ENCODE data around the gene TAX1BP1.
"Not testable (repeated sequence)": the region's sequence is repeated elsewhere in the genome, so short reads cannot be mapped to it uniquely, and the experiment has no call there.

The TAX1BP1 gene

DNA sequence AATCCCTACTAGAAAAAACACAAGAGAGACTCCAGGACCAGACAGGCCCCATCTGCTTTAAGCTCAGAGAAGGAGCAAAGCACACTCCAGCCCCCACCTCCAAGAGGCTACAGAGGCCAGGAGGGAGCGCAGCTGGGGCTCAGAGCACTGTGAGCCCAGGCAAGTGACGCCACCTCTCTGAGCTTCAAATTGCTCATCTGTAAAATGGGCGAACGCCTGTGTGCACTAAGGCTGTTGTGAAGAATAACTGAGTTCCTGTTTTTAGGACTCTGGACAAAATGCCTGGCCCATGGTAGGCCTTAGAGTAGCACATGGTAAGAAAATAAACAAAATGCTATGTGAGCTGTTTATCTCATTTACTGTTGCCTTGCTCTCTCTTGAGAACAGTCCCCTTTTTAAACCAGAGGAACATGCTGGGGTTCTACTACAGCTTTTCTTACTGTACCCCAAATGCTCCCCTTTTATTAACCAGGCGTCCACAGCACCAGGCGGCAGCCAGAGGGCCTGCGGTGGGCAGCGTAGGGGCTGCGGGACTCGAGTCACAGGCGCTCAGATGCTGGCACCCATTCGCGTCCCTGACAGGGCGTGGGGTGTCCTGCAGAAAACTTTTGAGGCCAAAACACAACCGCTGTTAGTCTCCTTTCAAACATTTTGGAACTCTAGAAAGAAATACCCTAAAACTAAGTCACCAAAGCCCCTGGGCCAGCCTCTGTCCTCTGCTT is 103.8 kb downstream of the TAX1BP1 start:
- DNase-seq (ENCODE audit: low read depth in 2 of 2) = no peak

DNA sequence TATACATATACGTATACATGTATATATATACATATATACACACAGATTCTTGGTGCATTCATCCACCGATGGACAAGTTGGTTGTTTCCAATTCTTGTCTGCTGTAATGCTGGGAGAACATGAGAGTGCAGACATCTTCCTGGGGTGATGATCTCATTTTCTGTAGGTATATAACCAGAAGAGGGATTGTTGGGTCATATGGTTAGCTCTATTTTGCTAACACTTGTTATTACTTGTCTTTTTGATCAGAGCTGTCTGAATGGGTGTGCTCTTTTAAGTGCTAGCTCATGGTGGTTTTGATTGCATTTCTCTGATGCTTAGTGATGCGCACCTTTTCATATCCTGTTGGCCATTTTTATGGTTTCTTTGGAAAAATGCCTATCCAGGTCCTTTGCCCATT is 106.4 kb downstream of the TAX1BP1 start:
- DNase-seq (ENCODE audit: low read depth in 2 of 2) = no peak

DNA sequence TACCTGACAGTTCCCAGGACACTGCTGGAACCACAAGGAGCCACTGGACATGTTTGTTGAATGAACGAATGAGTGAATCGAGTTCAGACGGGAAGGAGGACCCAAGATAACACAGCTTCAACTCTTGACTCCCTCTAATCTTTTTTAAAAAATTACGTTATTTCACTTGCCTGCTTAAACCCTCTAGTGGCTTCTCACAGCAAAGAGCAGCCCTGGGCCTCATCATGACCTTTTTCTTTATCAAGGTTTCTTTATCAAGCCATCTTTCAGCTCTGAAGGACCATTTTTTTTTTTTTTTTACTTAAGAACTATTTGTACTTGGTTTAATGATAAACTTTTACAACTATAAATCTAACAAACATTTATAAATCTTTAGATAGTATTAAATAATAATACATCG is 110.6 kb downstream of the TAX1BP1 start:
- DNase-seq (ENCODE audit: low read depth in 2 of 2) = no peak

DNA sequence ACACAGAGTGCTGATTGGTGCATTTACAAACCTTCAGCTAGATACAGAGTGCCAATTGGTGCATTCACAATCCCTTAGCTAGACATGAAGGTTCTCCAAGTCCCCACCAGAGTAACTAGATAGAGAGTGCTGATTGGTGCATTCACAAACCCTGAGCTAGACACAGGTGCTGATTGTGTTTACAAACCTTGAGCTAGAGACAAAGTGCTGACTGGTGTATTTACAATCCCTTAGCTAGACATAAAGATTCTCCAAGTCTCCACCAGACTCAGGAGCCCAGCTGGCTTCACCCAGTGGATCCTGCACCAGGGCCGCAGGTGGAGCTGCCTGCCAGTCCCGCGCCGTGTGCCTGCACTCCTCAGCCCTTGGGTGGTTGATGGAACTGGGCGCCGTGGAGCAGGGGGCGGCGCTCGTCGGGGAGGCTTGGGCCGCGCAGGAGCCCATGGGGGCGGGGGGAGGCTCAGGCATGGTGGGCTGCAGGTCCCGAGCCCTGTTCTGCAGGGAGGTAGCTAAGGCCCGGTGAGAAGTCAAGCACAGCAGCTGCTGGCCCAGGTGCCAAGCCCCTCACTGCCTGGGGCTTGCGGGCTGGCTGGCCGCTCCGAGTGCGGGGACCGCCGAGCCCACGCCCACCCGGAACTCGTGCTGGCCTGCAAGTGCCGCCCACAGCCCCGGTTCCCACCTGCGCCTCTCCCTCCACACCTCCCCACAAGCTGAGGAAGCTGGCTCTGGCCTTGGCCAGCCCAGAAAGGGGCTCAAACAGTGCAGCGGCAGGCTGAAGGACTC is 116.9 kb downstream of the TAX1BP1 start:
- not testable (repeated sequence) for DNase-seq (ENCODE audit: low read depth in 2 of 2)

DNA sequence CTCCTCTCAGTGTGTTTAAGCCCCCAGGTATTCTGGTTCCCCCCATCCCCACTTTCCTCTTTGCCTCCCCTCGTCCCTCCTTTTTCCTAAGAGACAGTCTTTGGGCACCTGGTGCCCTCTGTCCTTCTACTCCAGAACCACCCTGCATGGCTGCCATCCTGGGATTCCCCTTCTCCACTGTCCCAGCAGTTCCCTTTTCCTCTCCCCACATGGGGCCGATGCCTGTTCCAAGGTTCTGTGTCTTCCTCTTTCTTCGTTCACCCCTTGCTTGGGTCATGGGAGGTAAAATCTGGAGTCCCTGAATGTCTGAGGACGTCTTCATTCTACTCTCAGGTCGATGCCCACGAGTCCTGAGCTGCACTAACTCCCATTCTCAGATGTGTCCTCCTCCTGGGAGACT is 120.8 kb downstream of the TAX1BP1 start:
- DNase-seq (ENCODE audit: low read depth in 2 of 2) = no peak

DNA sequence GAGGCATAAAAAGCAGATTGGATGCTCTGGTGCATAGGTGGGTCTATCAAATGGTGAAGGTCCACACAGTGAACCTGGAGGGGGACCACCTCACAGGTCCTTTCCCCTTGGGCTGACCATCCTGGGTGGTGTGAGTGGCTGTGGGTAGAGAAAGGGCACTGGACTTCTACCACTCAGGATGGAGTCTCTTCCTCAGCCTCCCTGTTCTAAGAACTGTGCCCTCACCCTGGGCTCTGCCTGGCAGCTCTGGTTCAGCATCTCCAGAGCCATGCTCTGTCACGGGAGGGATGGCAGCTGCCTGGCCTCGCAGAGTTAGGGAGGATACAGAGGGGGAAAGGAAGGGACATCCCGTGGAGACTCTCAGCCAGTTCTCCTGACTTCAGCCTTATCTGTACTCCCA is 121.8 kb downstream of the TAX1BP1 start:
- DNase-seq (ENCODE audit: low read depth in 2 of 2) = no peak

DNA sequence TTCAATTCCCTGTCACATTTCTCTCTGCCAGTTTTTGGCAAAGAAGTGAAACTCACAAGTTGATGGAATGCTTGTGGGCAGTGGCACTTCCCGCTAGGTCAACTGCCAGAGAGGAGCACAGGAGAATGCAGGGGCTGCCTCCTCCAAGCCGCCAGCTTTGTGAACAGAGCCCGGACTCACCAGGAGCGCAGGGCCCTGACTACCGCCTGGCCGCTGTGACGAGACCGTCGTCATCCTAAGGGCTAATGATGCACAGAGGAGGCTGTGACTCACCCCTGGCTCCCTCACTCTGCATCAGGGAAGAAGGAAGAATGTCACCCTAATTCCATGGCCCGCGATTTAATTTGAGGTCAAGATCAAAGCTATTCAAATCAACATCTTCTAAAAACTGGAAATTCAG is 123.9 kb downstream of the TAX1BP1 start:
- no peak for DNase-seq (ENCODE audit: low read depth in 2 of 2)

DNA sequence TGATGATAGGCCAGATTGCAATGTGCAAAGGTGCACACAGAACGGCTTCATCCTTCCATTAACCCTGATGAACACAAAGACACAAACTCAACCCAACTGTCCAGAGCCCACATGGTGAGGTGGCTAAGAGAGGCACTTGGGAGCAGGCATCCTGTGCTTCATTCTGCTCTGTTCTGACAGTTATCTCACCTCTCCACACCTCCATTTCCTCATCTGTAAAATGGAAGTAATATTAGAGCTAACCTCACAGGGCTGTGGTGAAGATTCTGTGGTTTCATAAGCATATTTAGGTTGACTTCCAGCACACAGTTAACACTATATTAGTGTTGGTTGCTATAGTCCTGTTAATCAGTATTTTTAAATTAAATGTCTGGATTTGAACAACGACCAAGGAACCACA is 126.3 kb downstream of the TAX1BP1 start:
- DNase-seq (ENCODE audit: low read depth in 2 of 2) = no peak

DNA sequence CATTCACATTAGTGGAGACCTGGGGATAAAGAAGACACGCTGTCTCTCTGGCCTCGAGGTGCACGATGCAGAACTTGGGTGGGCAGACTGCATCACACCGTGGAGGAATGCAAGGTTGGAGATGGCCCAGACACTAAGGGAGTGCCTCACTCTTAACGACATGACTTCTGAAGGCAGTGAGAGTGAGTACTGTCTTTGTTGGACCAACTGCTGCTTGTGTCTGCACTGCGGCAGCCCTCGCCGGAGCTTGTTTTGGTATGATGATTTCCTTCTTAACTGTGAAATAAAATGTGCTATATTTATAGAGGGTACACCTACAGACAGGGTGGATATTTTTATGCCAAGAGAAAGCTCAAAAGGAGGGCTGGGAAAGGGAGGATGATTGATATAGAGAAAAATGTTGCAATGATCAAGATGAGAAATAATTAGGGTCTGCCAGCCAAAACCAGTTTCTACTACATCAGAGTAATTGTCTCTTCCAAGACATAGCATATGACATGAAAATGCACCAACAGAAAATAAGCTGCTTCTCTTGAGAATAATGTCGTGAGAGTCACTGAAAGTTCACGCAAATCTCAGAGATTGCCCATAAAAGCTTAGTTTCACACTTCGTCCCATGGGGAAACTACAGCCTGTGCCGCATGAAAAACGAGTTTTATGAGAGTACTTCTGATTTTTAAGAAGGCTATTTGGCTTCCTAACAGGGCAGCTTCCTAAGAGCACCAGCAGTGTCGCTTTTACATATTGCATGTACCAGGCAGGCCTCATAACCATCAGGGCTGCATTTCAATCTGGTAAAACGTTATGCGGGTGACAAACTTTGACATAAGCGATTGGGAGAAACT is 127.1 kb downstream of the TAX1BP1 start:
- no peak for DNase-seq (ENCODE audit: low read depth in 2 of 2)

DNA sequence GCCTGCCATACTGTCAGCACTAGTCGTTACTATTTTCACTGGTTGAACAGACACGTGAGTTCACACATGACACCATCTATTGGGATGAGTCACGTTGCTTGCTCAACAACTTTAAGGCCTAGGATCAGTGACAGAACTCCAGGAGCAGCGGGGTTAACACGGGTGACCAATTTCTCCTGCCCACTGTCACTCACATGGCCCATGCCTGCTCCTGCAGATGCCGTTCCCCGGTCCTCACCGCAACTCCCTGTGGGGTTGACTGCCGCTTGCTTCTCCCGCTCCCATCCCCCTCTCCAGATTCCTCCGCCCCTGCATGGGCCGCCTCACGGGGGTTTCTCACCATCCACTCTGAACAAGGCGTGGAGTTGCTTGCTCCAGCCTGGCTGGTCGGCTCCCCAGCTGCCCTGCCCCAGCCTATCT is 128.2 kb downstream of the TAX1BP1 start:
- no peak for DNase-seq (ENCODE audit: low read depth in 2 of 2)

DNA sequence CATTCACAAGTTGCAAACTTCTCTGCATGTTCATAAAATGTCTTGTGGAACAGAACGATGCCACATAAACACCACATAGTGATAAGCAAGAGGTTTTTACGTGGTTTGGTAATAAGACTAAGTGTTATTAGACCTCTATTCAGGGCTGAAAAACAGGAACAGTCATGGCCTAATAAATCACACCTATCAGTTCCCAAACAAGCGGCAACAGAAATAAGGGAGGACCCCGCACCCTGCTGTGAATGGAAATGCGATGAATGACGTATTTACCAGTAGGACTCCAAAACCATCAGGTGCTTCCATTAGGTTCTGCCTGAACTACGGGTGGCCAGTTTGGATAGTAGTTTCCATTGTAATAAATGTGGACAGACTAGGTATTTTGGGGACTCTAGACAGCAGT is 129.1 kb downstream of the TAX1BP1 start:
- DNase-seq (ENCODE audit: low read depth in 2 of 2) = no peak

DNA sequence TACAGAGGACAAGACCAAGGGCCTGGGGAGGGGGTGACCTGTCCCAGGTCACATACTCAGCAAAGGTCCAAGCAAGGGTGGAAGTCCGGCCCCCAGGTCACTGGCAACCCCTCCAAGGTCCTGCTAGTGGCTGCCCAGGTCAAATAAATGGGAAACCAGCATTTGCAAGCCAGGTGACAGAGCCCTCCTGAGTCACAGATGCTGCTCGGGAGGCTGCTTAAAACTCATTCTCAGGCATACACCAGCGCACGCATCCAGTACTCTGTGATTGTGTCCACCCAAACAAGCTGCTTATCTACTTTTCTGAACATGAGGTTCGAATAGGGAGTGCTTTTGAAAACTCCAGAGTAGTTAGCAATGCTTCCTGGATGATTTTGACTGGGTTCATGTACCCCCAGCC is 130.6 kb downstream of the TAX1BP1 start:
- DNase-seq (ENCODE audit: low read depth in 2 of 2) = no peak

DNA sequence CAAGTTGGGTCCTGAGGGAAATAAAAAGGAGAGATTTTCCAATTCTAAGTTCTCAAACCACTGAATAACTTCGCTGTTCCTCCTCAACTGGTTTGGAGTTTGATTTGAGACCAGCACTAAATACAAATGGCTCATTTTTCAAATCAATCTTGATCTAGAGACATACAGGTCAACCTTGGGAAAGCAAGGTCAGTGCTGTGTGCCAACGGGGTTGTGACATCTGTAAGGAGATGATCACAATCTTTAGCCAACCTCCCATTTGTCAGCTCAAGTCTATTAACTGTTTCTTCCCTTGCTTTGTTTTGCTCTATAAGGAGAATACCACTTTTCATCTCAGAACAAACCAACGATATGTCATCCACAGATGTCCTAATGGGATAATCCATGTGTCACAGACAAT is 131.1 kb downstream of the TAX1BP1 start:
- DNase-seq (ENCODE audit: low read depth in 2 of 2) = no peak

DNA sequence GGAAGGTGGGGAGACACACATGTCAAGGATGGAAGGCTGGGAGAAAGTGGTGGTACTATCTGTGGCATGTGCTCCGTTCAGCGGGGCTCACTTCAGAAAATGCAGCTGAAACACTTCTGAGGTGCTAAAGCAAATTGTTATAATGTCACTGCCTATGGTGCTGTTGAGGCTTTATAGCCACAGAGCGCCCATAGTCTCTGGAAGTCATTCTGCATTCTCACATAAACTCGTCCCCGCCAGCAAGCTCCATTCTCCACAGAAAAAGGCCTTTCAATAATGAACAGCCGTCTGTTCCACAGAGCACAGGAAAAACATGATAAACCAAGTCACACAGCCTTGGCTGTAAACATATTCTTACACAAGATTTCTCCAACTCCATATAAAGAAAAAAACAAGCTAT is 131.9 kb downstream of the TAX1BP1 start:
- DNase-seq (ENCODE audit: low read depth in 2 of 2) = no peak

DNA sequence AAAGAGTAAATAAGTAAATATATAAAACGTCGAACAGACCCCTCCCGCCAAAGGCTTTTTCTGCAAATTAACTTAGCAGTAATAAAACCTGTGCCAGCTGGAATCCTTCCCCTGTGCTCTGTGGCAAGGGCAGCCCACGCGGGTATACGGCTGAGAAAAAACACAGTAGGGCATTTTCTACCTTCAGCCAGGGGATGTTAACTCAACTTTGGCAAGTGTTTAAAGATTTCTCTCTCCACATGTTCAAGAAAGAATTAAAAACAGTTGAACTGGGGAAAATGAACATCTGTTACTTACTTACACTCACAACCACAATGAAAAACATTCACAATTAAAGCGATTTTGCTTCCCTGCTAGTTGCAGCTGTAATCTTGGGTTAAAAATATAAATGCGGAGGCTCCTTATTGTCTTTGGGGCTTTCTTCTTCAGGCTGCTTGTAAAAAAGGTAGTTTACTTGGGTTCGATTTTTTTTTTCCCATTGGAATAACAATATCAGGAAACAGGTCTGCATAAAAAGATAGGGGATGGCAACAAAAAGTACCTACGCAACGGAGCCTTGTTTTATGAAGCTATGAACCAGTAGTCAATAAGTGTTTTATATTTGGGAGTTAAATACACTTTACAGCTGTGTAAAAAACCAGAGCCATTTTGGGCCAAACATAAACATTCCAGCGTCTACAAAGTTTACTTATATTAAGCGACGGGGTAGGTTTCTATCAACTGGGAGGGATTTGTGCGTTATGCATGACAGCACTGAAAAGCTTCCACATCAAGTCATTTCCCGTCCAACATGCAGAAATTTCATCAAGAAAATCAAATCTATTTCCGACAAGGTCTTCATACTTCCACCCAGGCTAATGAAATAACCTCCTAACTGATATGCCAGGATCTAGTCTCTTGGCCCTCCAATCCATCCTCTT is 132.7 kb downstream of the TAX1BP1 start:
- DNase-seq (ENCODE audit: low read depth in 2 of 2) = no peak

DNA sequence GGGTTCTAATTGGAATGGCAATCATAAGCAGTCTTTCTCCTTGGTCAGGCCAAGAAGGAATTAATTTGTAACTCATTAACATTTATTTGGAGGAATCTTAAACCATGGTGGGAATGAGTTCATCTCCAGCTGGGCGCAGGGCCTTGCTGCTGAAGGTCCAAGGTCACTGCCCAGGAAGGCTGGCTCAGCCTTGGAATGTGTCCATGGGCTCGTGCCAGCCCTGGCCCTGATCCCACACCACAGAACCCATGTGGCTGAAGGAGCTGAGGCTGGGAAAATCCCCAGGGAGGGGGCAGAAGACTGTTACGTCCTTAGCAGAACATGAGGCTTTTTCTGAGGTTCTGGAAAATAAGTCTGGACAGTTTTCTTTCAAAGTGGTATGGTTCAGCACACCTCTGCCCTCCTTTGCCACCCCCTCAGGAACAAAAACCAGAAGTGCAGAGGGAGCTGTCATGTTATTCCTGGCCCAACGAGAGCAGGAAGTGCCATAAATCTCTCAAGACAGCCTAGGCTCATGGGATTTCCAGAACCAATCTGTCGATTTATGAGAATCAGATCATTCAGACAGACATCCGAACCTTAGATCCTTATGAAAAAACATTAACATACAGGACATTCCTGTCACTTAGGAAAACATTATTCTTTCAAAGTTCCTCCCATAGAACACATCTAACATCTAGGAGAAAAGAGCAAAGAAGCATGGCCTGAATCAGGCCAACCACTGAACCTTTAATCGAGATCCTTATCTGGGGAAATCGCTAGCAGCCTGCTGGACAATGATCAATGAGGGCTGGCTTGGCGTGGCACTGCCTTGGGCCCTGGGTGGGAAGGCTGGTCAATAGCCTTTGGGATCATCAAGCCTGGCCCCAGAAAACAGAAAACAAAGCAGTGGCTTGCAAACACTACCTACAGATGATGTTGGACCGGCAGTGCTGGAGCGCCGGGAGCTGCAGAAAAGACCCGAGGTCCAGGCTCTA is 134.3 kb downstream of the TAX1BP1 start:
- no peak for DNase-seq (ENCODE audit: low read depth in 2 of 2)

DNA sequence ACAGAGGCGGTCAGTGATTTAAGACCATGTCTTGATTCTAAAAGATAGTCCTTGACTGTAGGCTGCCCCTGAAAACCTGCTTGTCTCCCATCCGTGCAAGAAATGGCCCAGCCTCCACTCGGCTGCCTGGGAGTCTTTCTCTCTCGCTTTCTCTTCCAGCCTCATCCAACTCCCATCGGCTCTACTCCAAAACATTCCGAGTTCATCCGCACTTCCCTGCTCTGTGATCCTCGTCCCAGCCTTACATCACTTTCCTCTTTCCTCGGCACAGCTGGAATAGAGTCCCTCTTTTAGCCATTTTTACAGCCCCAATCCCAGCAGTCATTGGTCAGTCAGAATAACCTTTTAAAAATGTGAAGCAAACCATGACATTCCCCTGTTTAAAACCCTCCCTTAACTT is 135.1 kb downstream of the TAX1BP1 start:
- DNase-seq (ENCODE audit: low read depth in 2 of 2) = no peak

DNA sequence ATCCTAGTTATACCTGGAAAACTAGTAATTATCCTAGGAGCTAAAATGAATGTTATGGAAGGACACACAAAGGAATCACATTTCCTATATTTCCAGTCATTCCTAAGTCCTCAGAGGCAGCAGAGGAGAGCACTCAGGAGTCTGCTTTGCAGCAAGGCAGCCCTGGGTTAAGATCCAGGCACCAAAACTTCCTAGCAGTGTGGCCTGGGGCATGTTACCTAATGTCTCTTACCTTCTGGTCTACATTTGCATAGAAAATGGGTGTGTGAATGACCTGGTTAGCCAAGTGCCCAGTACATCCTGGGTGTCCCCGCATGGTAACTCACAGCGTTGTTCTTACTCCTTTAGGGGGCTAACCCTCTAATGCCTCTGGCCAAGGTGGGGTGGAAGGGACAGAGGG is 135.9 kb downstream of the TAX1BP1 start:
- no peak for DNase-seq (ENCODE audit: low read depth in 2 of 2)

DNA sequence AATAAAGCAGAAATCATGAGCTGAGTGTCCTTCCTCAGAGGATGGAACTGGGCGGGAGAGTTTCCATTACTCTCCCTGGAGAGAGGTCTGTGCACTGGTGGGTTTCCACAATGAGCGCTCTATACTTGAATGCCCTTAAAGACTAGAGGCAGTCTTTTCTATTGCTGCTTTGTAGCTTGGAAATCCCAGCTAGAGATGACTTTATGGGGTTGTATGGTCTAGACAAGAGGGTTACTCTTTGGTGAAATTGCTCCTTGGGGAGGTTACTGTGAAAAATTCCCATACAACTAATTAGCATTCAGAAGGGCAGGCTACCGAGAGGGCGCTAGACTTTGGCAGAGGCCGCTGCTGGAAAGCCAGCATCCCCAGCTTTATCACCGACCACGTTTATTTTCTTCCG is 136.8 kb downstream of the TAX1BP1 start:
- DNase-seq (ENCODE audit: low read depth in 2 of 2) = no peak
